D721Med (cell line): ENCODE measurements around the gene KIAA0319L.

Experiments
- DNase-seq: peaks from one replicate; pipeline ENCODE4 v3.0.0; 2011; ENCODE audit warnings: low spot score; ENCODE audit not compliant: insufficient read length
- FAIRE-seq: peaks from 2 replicates; lab custom pipeline; 2011; peaks lifted over from hg19 to GRCh38; lab: Jason Lieb, UNC
- TF ChIP-seq, protein P1 (sequence below): IDR thresholded peaks from 2 replicates; pipeline ENCODE4 v1.5.1; 2012; ENCODE audit warnings: mild to moderate bottlenecking, control low read depth; ENCODE audit not compliant: insufficient read depth; ENCODE audit errors: missing control alignments

KIAA0319L gene

DNA sequence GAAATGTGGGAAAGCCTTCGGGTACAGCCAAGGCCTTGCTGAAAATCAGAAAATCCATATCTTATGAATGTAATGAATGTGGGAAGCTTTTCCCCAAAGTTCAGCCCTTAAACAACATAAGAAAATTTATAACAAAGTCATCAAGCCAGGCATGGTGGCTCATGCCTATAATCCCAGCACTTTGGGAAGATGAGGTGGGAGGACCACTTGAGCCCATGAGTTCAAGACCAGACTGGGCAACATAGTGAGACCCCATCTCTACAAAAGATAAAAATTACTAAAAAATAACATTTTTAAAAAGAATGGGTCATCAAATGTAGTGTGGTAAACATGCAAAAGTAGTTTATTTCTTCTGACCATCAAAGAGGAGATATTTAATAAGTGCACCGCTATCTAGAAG is 45.9 kb downstream of the KIAA0319L start:
- DNase-seq (no peak), FAIRE-seq (no peak)
- TF ChIP-seq, protein P1, sequence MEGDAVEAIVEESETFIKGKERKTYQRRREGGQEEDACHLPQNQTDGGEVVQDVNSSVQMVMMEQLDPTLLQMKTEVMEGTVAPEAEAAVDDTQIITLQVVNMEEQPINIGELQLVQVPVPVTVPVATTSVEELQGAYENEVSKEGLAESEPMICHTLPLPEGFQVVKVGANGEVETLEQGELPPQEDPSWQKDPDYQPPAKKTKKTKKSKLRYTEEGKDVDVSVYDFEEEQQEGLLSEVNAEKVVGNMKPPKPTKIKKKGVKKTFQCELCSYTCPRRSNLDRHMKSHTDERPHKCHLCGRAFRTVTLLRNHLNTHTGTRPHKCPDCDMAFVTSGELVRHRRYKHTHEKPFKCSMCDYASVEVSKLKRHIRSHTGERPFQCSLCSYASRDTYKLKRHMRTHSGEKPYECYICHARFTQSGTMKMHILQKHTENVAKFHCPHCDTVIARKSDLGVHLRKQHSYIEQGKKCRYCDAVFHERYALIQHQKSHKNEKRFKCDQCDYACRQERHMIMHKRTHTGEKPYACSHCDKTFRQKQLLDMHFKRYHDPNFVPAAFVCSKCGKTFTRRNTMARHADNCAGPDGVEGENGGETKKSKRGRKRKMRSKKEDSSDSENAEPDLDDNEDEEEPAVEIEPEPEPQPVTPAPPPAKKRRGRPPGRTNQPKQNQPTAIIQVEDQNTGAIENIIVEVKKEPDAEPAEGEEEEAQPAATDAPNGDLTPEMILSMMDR, result no peak

DNA sequence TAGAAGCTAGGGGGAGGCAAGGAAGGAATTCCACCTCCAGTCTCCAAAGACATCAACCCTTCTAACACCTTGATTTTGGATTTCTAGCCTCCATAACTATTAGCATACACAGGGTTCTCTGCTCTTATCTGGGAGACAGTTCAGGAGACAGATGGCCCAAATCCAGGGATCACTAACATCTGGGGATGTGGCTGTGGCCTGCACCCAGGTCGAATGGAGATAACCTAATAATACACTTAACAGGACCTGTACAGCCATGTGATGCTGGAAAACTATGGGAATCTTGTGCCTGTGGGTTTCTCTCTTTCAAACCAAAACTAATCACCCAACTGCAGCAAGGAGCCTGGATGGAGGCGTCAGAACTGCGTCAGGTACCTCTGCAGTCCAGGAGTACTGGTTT is 47.6 kb downstream of the KIAA0319L start:
- no peak for DNase-seq
- TF ChIP-seq, protein P1, result no peak
- FAIRE-seq, result no peak

GRCh38 chr1:35507947-35508346 is 49.3 kb downstream of the KIAA0319L start:
- TF ChIP-seq, protein P1, result no peak
- no peak for FAIRE-seq
- DNase-seq, result no peak

GRCh38 chr1:35506960-35507912 is 50.0 kb downstream of the KIAA0319L start:
- TF ChIP-seq, protein P1, result no peak
- DNase-seq (no peak), FAIRE-seq (no peak)

DNA sequence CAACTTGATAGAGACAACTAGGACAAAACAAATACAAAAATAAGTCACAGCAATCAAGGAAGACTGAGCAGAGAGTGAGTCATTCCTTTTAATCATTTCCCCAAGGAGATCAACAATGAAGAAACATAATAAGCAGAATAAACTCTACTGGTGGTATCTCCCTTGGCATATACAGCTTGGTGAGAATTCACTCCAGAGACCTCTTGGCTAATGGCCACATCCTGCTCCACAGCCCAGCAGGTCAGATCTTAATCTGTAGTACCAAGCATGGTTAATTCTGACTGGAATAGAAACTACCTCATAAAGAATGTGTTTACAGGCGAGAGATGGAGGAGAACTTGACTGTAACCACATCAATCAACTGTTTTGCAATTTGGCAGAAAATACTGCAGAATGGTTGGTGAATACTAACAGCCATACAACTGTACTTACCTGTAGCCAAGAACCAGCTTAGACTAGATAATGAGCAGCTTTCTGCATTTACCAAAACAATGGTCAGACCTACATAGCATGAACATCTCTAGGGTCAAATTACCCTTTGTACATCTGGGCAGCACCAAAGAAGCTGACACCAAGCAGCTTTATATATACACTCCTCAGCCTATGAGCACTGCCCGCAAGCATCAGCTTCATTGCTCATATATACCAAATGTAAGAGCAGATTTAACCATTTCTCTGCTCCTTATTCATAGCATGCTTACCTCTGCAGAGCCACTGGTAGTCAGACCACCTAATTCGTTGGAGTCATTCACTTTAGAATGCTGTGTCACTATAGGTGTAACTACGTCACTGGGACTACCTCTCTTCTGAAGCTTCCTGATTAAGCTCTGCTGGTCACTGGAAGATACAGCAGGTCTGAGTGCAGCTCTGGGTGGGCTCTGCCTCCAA is 51.0 kb downstream of the KIAA0319L start:
- TF ChIP-seq, protein P1, result no peak
- FAIRE-seq (no peak), DNase-seq (no peak)

DNA sequence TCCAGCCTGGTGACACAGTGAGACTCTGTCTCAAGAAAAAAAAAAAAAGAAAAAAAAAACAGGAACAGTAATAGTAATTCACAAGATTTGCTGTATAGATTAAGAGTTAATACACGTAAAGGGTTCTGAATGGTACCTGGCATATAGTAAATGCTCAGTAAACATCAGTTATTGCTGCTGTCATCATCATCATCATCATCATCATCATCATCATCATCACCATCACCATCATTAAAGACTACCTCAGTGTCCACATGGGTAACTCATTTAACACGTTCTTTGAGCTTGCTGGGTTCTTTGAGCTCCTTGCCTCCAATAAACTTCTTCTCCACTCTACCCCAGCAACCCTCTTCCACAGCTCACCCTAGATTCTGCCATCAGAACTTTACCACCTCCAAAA is 55.0 kb downstream of the KIAA0319L start:
- DNase-seq, result no peak
- FAIRE-seq, result no peak
- TF ChIP-seq, protein P1, result no peak
